NCI-H446 (cell line): ENCODE data around the gene PDE4DIP.
"Not testable (repeated sequence)": the region's sequence is repeated elsewhere in the genome, so short reads cannot be mapped to it uniquely, and the experiment has no call there.

Experiments used
- DNase-seq, 2 experiments: peaks; one replicate each; lab custom pipeline; 2025; lab: John Stamatoyannopoulos, UW

Gene PDE4DIP

GRCh38 chr1:148844220-148844619 is at the start of gene PDE4DIP:
Gene PDE4DIP (plus strand): TSS chr1:148844428. CDS start chr1:148844775, 347 bp downstream.
- not testable (repeated sequence) for DNase-seq

- not testable (repeated sequence) for DNase-seq
Measured at GRCh38 chr1:148808268-148808928, 35.8 kb upstream of the PDE4DIP start.

- not testable (repeated sequence) for DNase-seq
Measured at GRCh38 chr1:148808929-148809283, 35.3 kb upstream of the PDE4DIP start.

GRCh38 chr1:148822180-148822579 is 22.0 kb upstream of the PDE4DIP start:
- DNase-seq, result not testable (repeated sequence)

- not testable (repeated sequence) for DNase-seq
Measured at GRCh38 chr1:148823822-148824221, 20.4 kb upstream of the PDE4DIP start.

- not testable (repeated sequence) for DNase-seq
Measured at GRCh38 chr1:148825029-148825428, 19.2 kb upstream of the PDE4DIP start.

GRCh38 chr1:148828531-148828930 is 15.7 kb upstream of the PDE4DIP start:
- DNase-seq, result not testable (repeated sequence)

- DNase-seq, result not testable (repeated sequence)
Measured at GRCh38 chr1:148828962-148829361, 15.3 kb upstream of the PDE4DIP start.

- not testable (repeated sequence) for DNase-seq
Measured at GRCh38 chr1:148829365-148829764, 14.9 kb upstream of the PDE4DIP start.

- not testable (repeated sequence) for DNase-seq
Measured at GRCh38 chr1:148841262-148841661, 3.0 kb upstream of the PDE4DIP start.

- not testable (repeated sequence) for DNase-seq
Measured at GRCh38 chr1:148844651-148845050, 423 bp downstream of the PDE4DIP start.

- not testable (repeated sequence) for DNase-seq
Measured at GRCh38 chr1:148845068-148845467, 840 bp downstream of the PDE4DIP start.

- DNase-seq, result not testable (repeated sequence)
Measured at GRCh38 chr1:148850347-148850746, 6.1 kb downstream of the PDE4DIP start.

- DNase-seq, result not testable (repeated sequence)
Measured at GRCh38 chr1:148850840-148851239, 6.6 kb downstream of the PDE4DIP start.

- DNase-seq, result not testable (repeated sequence)
Measured at GRCh38 chr1:148851684-148852083, 7.5 kb downstream of the PDE4DIP start.

GRCh38 chr1:148853363-148853762 is 9.1 kb downstream of the PDE4DIP start:
- DNase-seq, result not testable (repeated sequence)

GRCh38 chr1:148854063-148854462 is 9.8 kb downstream of the PDE4DIP start:
- not testable (repeated sequence) for DNase-seq

GRCh38 chr1:148855367-148855766 is 11.1 kb downstream of the PDE4DIP start:
- DNase-seq, result not testable (repeated sequence)

- DNase-seq, result not testable (repeated sequence)
Measured at GRCh38 chr1:148860049-148860448, 15.8 kb downstream of the PDE4DIP start.

- DNase-seq, result not testable (repeated sequence)
Measured at GRCh38 chr1:148860579-148861259, 16.5 kb downstream of the PDE4DIP start.

GRCh38 chr1:148862590-148862989 is 18.4 kb downstream of the PDE4DIP start:
- DNase-seq, result not testable (repeated sequence)

- not testable (repeated sequence) for DNase-seq
Measured at GRCh38 chr1:148868924-148869633, 24.9 kb downstream of the PDE4DIP start.

- DNase-seq, result not testable (repeated sequence)
Measured at GRCh38 chr1:148869634-148869961, 25.4 kb downstream of the PDE4DIP start.
